SHP77 treated with DMSO at 0.1 percent for 48 hours (cell line): ENCODE data around the gene PLCG1.

Experiments
- DNase-seq: peaks from one replicate; lab custom pipeline; 2025; lab: John Stamatoyannopoulos, UW

PLCG1 gene

DNA sequence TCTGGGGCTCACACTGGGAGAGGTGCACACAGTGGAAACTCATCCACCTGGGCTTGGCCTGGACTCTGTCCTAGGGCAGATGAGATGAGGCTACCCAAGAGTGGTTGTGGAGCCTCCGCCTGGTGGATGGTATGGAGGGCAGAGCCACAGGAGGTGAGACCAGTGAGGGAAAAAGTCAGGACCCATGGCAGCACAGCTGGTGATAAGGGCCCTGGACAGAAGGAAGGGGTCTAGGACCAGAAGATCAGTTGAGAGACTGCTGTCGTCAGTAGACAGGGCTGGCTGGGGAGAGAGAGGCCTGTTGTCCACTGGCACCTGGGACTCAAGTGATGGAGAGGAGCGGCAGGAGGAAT is 29.8 kb downstream of the PLCG1 start:
- no peak for DNase-seq

GRCh38 chr20:41167481-41168253 is 30.3 kb downstream of the PLCG1 start:
- no peak for DNase-seq

DNA sequence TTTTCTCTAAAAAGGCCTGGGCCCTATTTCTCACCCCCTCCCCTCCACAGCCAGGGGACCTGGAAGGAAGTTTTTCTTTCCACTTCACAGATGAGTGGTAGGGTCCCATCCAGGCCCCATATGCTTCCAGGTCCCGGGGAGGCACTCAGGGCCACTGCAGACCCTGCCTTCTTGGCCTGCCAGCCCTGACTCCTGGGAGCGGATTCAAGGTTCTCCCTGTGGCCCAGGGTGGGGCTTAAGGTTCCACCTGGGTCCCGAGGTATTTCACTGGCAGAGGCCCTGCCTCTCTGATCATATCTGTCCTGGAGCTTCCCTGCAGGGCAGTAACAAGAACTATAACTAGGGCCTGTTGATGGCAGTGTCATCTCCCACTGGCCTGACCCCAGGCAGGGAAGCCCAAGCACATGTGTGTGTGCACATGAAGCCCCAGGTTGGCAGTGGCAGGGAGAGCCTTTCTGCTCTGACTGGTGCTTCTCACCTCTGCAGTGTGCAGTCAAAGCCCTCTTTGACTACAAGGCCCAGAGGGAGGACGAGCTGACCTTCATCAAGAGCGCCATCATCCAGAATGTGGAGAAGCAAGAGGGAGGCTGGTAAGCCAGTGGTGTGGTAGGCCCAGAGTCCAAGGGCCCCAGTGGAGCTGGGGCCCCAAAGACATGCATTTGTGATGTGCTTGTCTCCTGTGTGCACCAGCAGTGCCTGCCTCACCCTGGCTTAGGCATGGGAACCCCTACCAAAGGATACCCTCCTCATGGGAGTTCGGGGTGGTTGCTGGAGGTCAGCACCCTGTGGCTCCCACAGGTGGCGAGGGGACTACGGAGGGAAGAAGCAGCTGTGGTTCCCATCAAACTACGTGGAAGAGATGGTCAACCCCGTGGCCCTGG is 31.2 kb downstream of the PLCG1 start:
- DNase-seq: no peak

DNA sequence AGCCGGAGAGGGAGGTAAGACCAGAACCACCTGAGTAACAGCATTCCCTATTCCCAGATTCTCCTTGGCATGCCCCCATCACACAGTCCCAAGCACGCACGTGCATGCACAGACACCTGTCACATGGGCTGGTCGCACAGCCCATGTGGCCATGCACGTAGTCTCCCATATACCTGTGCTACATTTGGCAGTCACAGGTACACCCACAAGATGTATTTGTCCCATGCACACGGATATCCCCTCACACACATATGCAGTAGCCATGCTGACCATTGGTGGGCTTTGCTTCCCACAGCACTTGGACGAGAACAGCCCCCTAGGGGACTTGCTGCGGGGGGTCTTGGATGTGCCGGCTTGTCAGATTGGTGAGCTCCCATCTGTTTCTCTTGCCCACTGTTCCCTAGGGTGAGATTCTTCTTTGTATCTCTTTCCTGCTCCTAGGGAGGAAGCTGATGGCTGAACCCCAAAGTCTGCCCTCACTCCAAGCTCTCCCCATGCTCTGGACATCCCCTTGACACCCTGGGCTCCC is 31.9 kb downstream of the PLCG1 start:
- no peak for DNase-seq

- DNase-seq: no peak
Observed at GRCh38 chr20:41169791-41170351, 32.5 kb downstream of the PLCG1 start.

- no peak for DNase-seq
Observed at GRCh38 chr20:41170386-41171105, 33.2 kb downstream of the PLCG1 start.

DNA sequence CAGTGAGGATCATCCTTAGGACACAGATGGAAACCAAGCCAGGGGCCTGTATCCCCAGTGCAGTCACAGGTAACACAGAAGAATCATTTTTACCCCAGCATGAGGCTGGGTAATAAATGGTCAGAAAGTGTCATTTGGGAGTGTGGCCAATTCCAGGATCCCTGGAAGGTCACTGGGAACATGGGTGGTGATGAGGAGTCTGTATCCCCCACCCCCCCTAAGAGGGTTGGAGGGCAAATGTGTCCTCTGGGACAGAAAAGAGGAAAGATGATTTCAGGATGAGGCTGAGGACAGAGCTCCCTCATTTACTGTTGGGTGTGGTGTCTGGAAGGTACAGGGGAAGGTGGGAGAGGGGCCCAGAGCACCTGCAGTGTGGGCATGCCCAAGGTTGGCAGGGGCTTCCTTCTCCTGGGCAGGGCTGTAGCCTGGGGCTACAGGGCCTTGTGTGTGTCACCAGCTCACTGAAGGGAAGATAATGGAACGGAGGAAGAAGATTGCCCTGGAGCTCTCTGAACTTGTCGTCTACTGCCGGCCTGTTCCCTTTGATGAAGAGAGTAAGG is 34.5 kb downstream of the PLCG1 start:
- DNase-seq: no peak

DNA sequence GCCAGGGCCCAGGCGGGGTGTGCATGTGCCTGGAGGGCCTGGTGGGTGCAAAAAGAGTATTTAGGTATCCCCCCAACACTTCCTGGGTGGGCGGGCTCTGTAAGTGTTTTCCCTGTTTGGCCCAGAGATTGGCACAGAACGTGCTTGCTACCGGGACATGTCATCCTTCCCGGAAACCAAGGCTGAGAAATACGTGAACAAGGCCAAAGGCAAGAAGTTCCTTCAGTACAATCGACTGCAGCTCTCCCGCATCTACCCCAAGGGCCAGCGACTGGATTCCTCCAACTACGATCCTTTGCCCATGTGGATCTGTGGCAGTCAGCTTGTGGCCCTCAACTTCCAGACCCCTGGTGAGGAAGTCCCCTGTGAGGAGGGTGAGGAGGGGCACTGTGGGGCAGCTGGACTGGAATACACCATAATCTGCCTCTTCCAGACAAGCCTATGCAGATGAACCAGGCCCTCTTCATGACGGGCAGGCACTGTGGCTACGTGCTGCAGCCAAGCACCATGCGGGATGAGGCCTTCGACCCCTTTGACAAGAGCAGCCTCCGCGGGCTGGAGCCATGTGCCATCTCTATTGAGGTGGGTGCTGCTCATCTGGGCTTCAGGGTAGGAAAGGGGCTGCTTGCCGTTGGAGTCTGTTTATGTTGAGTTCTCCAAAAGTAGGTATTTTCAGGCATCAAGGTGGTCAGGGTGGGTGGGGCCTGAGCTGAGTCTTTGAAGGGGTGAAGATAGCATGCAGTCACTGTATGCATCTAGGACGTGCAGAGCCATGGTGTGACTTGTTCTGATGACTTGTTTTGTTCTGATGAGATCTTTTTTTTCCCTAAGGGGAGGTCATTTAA is 35.2 kb downstream of the PLCG1 start:
- DNase-seq: no peak

DNA sequence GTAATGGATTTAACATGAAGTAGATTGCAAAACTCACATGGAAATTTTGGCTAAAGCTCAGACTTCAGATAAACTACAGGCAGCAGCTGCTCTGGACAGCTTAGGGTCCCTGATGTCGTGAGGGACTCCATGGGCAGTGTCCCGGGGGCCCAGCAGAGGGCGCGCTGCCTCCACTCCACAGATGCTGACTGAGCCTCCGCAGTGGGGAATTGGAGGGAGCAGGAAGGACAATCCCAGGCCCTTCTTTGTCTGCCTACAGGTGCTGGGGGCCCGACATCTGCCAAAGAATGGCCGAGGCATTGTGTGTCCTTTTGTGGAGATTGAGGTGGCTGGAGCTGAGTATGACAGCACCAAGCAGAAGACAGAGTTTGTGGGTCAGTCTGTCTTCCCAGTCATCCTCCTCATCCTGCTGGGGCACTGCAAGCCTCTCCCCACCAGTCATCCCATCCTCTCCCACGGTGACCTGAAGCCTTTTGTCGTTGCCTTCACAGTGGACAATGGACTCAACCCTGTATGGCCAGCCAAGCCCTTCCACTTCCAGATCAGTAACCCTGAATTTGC is 35.9 kb downstream of the PLCG1 start:
- DNase-seq: peak; percentile 3

- no peak for DNase-seq
Observed at GRCh38 chr20:41173791-41174341, 36.5 kb downstream of the PLCG1 start.

GRCh38 chr20:41174373-41174772 is 37.0 kb downstream of the PLCG1 start:
- no peak for DNase-seq

GRCh38 chr20:41174782-41175181 is 37.4 kb downstream of the PLCG1 start:
- DNase-seq: no peak

- DNase-seq: no peak
Observed at GRCh38 chr20:41175201-41175651, 37.9 kb downstream of the PLCG1 start.

DNA sequence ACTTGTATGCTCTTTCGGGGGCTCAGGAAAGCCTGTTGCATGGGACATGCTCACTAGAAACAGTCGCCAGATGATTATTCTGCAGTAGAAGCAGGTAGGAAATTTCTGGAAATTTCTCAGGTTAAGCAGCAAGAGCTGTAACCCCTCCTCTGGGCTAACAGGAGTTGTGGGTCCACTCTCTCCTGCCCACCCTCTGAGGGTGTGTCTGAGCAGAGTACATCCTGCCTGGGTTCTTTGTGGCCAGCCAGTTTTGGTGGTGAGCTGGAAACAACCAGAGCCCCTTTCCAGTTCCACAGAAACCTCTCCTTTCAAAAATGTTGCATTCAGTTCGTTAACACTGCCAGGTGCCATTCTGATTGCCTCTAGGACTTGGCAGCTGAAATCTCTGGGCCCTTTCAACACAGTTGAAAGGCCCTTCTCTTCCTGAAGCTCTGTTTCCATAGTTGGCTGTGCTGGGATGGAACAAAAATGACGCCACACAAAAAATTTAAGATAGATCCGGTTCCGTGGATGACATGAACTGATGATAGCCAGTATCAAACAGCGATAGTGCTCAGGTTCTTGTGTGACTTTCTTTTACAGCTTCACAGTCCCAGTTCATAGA is 38.5 kb downstream of the PLCG1 start:
- DNase-seq: no peak

- DNase-seq: no peak
Observed at GRCh38 chr20:41176711-41177552, 39.6 kb downstream of the PLCG1 start.

DNA sequence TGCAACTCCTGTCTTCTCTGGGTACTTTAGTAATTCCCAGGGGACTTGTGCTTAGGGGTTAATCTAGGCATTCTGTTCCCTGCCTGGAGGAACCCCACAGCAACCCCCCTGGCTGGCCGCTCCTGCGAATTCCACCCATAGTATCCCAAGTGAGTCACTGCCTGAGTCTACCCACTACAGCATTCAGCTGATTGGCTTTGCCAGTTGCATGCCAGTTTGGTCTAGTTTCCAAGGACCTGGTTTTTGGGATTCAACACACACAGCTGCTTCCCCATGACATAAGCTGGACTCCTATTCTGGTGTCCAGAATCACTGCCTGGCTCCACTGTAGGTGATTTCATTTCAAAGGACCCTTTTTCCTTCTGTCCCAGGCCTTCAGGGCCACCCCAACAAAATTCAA is 40.3 kb downstream of the PLCG1 start:
- DNase-seq: no peak

DNA sequence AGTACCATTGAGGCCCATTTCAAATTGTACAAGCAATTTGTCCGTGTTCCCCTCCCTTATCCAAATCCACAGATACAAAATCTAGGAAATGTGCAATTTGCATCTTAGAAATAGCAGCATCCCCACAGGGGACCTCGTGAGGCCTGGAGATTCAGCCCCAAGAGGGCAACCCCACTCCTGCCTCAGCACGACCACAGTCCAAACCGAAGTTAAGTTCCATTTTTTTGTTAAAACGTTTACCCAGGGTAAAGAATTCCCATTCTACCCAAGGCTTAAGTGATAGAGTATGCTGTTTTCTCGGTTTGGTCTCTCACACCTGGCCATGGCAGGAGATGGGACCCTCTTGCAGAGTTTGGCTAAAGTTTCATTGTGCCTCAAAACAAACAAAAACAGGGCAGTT is 41.2 kb downstream of the PLCG1 start:
- DNase-seq: no peak

- no peak for DNase-seq
Observed at GRCh38 chr20:41178904-41179432, 41.6 kb downstream of the PLCG1 start.
